Measurements from ENCODE around the gene HTATSF1. TPM values are rescaled to one million over a fixed set of nuclear protein-coding genes. Genes with fewer than 3 reads are reported as not detected.

Gene HTATSF1
- total RNA-seq, 2 donors from 2014 or later, result 47.2 to 59.3 TPM

DNA sequence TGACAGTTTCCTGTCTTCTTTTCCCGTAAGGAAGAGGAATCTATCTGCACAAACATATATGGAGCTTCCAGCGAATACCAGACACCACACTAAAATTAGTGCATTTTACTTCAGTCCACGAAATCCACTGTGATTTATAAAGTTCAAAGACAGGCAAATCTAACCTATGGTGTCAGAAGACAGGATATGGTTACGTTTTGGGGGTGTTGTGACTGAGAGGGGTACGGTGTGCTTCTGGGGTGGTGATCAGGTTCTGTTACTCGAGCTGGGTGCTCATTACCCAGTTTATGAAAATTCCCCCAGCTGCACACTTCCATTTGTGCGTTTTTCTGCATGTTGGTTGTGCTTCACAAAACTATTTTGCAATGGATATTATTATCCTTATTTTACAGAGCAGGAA lies 44.9 kb downstream of the HTATSF1 start:
- ATAC-seq (ENCODE audit: insufficient number of reproducible peaks, low FRiP score, low read depth) (no peak), DNase-seq (ENCODE audit: low spot score) (no peak)
- H3K27ac ChIP-seq, result no peak overlapping the region
- TF ChIP-seq CTCF (IDR thresholded peaks at IDR 0.05), result no peak
- H3K36me3 ChIP-seq, result no peaks in the 10 kb centered on the region
- no peak overlapping the region for H3K4me3 ChIP-seq
- no peaks in the 10 kb centered on the region for H3K9me3 ChIP-seq
- H3K27me3 ChIP-seq (replicated peaks; ENCODE audit: insufficient read depth), result no peaks in the 10 kb centered on the region
- no peaks in the 10 kb centered on the region for H3K4me1 ChIP-seq (ENCODE audit: control insufficient read depth in 1 of 2, low read depth in 2 of 2)

- Histone ChIP-seq H3K36me3 (no peaks in the 10 kb centered on the region), H3K27ac (no peak overlapping the region), H3K9me3 (no peaks in the 10 kb centered on the region), H3K4me3 (no peak overlapping the region), H3K27me3 (replicated peaks; ENCODE audit: insufficient read depth) (no peaks in the 10 kb centered on the region), H3K4me1 (ENCODE audit: control insufficient read depth in 1 of 2, low read depth in 2 of 2) (no peaks in the 10 kb centered on the region)
- no peak for DNase-seq (ENCODE audit: low spot score)
- no peak for ATAC-seq (ENCODE audit: insufficient number of reproducible peaks, low FRiP score, low read depth)
- no peak for TF ChIP-seq CTCF (IDR thresholded peaks at IDR 0.05)
Observed at GRCh38 chrX:136546371-136546781, 49.0 kb downstream of the HTATSF1 start.

DNA sequence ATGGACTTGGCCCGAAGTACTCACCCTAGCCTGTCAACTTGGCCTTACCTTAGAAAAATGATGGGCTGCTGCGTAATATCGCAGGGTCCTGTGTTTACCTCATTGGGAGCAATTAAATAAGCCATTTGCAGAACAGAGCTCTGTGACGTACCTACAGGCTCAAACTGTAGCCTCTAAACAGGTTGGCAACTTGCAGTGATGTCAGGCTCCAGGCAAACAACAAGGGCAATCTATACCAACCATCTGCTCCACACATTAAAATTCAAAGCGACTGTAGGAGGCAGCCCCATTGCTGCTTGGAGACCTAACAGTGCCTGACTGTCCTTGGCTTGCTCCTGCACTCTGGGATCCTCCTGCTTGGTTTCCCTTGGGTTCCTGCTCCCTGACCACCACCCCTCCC lies 51.8 kb downstream of the HTATSF1 start:
- Histone ChIP-seq H3K9me3 (no peaks in the 10 kb centered on the region), H3K36me3 (no peaks in the 10 kb centered on the region), H3K27ac (no peak overlapping the region), H3K4me3 (no peak overlapping the region), H3K4me1 (ENCODE audit: control insufficient read depth in 1 of 2, low read depth in 2 of 2) (no peaks in the 10 kb centered on the region), H3K27me3 (replicated peaks; ENCODE audit: insufficient read depth) (no peaks in the 10 kb centered on the region)
- ATAC-seq (ENCODE audit: insufficient number of reproducible peaks, low FRiP score, low read depth), result no peak
- DNase-seq (ENCODE audit: low spot score), result no peak
- TF ChIP-seq CTCF (IDR thresholded peaks at IDR 0.05), result no peak

DNA sequence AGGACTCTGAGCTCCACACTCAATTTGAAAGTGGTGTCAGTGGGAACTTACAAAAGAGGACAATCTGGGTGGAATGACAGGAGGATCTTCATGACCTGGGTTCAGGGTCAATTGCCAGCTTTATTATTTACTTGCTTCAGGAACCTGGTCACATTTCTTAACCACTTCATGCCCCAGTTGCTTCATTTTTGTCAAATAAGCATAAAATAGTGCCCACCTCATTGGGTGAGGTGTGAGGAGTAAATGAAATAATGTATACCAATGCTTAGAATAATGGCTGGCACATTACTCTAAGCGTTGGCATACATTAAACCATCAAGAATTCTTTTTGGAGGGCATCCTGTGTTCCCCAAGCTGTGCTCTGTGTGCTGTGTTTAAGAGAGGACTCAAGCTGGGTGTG lies 54.0 kb downstream of the HTATSF1 start:
- TF ChIP-seq CTCF (IDR thresholded peaks at IDR 0.05), result no peak
- no peaks in the 10 kb centered on the region for H3K36me3 ChIP-seq
- DNase-seq (ENCODE audit: low spot score) (no peak), ATAC-seq (ENCODE audit: insufficient number of reproducible peaks, low FRiP score, low read depth) (no peak)
- H3K9me3 ChIP-seq, result no peaks in the 10 kb centered on the region
- no peak overlapping the region for H3K4me3 ChIP-seq
- H3K27ac ChIP-seq, result no peak overlapping the region
- H3K4me1 ChIP-seq (ENCODE audit: control insufficient read depth in 1 of 2, low read depth in 2 of 2), result no peaks in the 10 kb centered on the region
- H3K27me3 ChIP-seq (replicated peaks; ENCODE audit: insufficient read depth), result no peaks in the 10 kb centered on the region

- H3K9me3 ChIP-seq, result no peaks in the 10 kb centered on the region
- no peak overlapping the region for H3K4me3 ChIP-seq
- no peak for DNase-seq (ENCODE audit: low spot score)
- H3K4me1 ChIP-seq (ENCODE audit: control insufficient read depth in 1 of 2, low read depth in 2 of 2), result no peaks in the 10 kb centered on the region
- H3K36me3 ChIP-seq, result no peaks in the 10 kb centered on the region
- ATAC-seq (ENCODE audit: insufficient number of reproducible peaks, low FRiP score, low read depth), result no peak
- no peak overlapping the region for H3K27ac ChIP-seq
- H3K27me3 ChIP-seq (replicated peaks; ENCODE audit: insufficient read depth), result no peaks in the 10 kb centered on the region
- no peak for TF ChIP-seq CTCF (IDR thresholded peaks at IDR 0.05)
Observed at GRCh38 chrX:136555694-136556093, 58.3 kb downstream of the HTATSF1 start.

Other genes starting within 250 kb of the HTATSF1 start
- 10 to 100 TPM; 41.6 to 44.5 TPM for gene MAP7D3, start 246.2 kb upstream of the HTATSF1 start, total RNA-seq
- gene ADGRG4, start 196.6 kb upstream of the HTATSF1 start, total RNA-seq, result under 1 TPM; 0.14 to 0.41 TPM
- not detected for gene BRS3, start 9.6 kb upstream of the HTATSF1 start, total RNA-seq
- gene VGLL1, start 34.6 kb downstream of the HTATSF1 start, total RNA-seq, result not detected
- under 1 TPM in 1 of 2 donors, not detected in 1; 0.42 TPM for gene CD40LG, start 150.6 kb downstream of the HTATSF1 start, total RNA-seq

Measured in thoracic aorta (tissue), 2 donors.